H1 (cell line): ENCODE data around the gene LCN12. TPM values are rescaled to one million over a fixed set of nuclear protein-coding genes. Genes with fewer than 3 reads are reported as not detected.
A peak's percentile ranks its signal among the peaks of the same experiment; 100 is the strongest.

Experiments
- CTCF ChIA-PET: fragments of 300-600 bp; sonication (Branson Sonifier 250); formaldehyde crosslinking; loops from one replicate; lab custom pipeline; 2021; ENCODE audit not compliant: partially characterized antibody; lab: Charles Lee
- POLR2A ChIA-PET: fragments of 300-600 bp; sonication (Branson Sonifier 250); formaldehyde crosslinking; loops from one replicate; lab custom pipeline; 2021; ENCODE audit warnings: inconsistent platforms; ENCODE audit not compliant: partially characterized antibody; lab: Charles Lee
- DNase-seq, 2 experiments: peaks; one replicate each; pipeline versions ENCODE4 v3.0.0 to v3.0.0-alpha.2; 2010 to 2022; ENCODE audit warnings: low spot score in 2 of 2, low read depth in 1 of 2, mixed read lengths in 1 of 2
- FAIRE-seq: peaks from 2 replicates; lab custom pipeline; 2011; peaks lifted over from hg19 to GRCh38; lab: Jason Lieb, UNC
- H2AFZ ChIP-seq: 2 replicates; pipeline ENCODE4 v1.8.1; 2012; ENCODE audit warnings: low read length, inconsistent platforms
- H2AK5ac ChIP-seq: 2 replicates; pipeline ENCODE4 v1.6.1; 2013; ENCODE audit warnings: low read depth, low read length
- H2BK120ac ChIP-seq: replicated peaks from 2 replicates; pipeline ENCODE3; 2013; ENCODE audit warnings: low read depth, low read length, inconsistent platforms
- H2BK12ac ChIP-seq: 2 replicates; pipeline ENCODE4 v1.6.1; 2013; ENCODE audit warnings: low read depth, low read length
- H2BK15ac ChIP-seq: 2 replicates; pipeline ENCODE4 v1.6.1; 2013; ENCODE audit warnings: low read length
- H2BK20ac ChIP-seq: 2 replicates; pipeline ENCODE4 v1.6.1; 2013; ENCODE audit warnings: low read length
- H2BK5ac ChIP-seq: 2 replicates; pipeline ENCODE4 v1.6.1; 2013; ENCODE audit warnings: low read depth, low read length
- H3K14ac ChIP-seq: 2 replicates; pipeline ENCODE4 v1.6.1; 2013; ENCODE audit warnings: inconsistent platforms; ENCODE audit not compliant: insufficient read length
- H3K18ac ChIP-seq: 2 replicates; pipeline ENCODE4 v1.6.1; 2013; ENCODE audit warnings: low read length; ENCODE audit errors: extremely low read depth
- H3K23ac ChIP-seq: 2 replicates; pipeline ENCODE4 v1.6.1; 2013; ENCODE audit warnings: inconsistent platforms; ENCODE audit not compliant: insufficient read length
- H3K23me2 ChIP-seq: 2 replicates; pipeline ENCODE4 v1.6.1; 2013; ENCODE audit warnings: low read depth, low read length
- H3K27ac ChIP-seq: 2 replicates; pipeline ENCODE4 v1.6.1; 2011; ENCODE audit warnings: low read depth, low read length, inconsistent platforms
- H3K27me3 ChIP-seq, 4 experiments: replicated peaks in 1 of 4; 1 replicate in 1 of 4; 2 replicates in 3 of 4; pipeline versions ENCODE4 v1.6.1 to v1.8.1; 2011 to 2013; ENCODE audit warnings: low read length in 3 of 4, mild to moderate bottlenecking in 3 of 4, inconsistent platforms in 2 of 4, mixed read lengths in 2 of 4, moderate library complexity in 1 of 4; ENCODE audit not compliant: control insufficient read depth in 3 of 4, insufficient read depth in 3 of 4; ENCODE audit errors: extremely low read depth in 1 of 4
- H3K36me3 ChIP-seq, 4 experiments: 2 replicates each; pipeline versions ENCODE4 v1.6.1 to v1.8.1; 2011 to 2013; ENCODE audit warnings: mild to moderate bottlenecking in 4 of 4, low read length in 3 of 4, moderate library complexity in 2 of 4, control low read depth in 1 of 4, inconsistent platforms in 1 of 4; ENCODE audit not compliant: insufficient read depth in 4 of 4, control insufficient read depth in 2 of 4
- H3K4ac ChIP-seq: replicated peaks from 2 replicates; pipeline ENCODE3; 2013; ENCODE audit warnings: low read length, low read depth, mixed read lengths, inconsistent platforms; ENCODE audit not compliant: insufficient read length
- H3K4me1 ChIP-seq, 4 experiments: replicated peaks in 1 of 4; 1 replicate in 1 of 4; 2 replicates in 3 of 4; pipeline versions ENCODE4 v1.6.1 to v1.8.1; 2011 to 2013; ENCODE audit warnings: low read length in 3 of 4, inconsistent platforms in 2 of 4, mixed read lengths in 1 of 4; ENCODE audit not compliant: insufficient read depth in 4 of 4, control insufficient read depth in 3 of 4
- H3K4me2 ChIP-seq, 2 experiments: 2 replicates each; pipeline versions ENCODE4 v1.6.1 to v1.8.1; 2011 to 2013; ENCODE audit warnings: low read depth in 2 of 2, low read length in 2 of 2, control low read depth in 1 of 2, inconsistent platforms in 1 of 2, mild to moderate bottlenecking in 1 of 2; ENCODE audit not compliant: insufficient read depth in 1 of 2
- H3K4me3 ChIP-seq, 4 experiments: fragments of 200-600, 300-600 bp in 1 of 4; sonication (generic), shearing (Covaris generic), sonication (Bioruptor Twin) in 1 of 4; 2 replicates each; pipeline versions ENCODE4 v1.5.1 to v1.8.1; 2011 to 2016; ENCODE audit warnings: low read length in 4 of 4, low read depth in 3 of 4, control low read depth in 2 of 4, inconsistent platforms in 2 of 4, mild to moderate bottlenecking in 2 of 4, mixed read lengths in 1 of 4, moderate library complexity in 1 of 4; ENCODE audit not compliant: insufficient read depth in 2 of 4; ENCODE audit errors: extremely low read depth in 1 of 4
- H3K56ac ChIP-seq: replicated peaks from 2 replicates; pipeline ENCODE3; 2013; ENCODE audit warnings: low read depth, mild to moderate bottlenecking, mixed read lengths, low read length, inconsistent platforms; ENCODE audit not compliant: insufficient read length
- H3K79me1 ChIP-seq: 2 replicates; pipeline ENCODE4 v1.6.1; 2013; ENCODE audit warnings: low read depth, low read length, control low read depth
- H3K79me2 ChIP-seq, 2 experiments: 2 replicates each; pipeline versions ENCODE4 v1.6.1 to v1.8.1; 2012 to 2013; ENCODE audit warnings: low read length in 2 of 2, mild to moderate bottlenecking in 2 of 2, inconsistent platforms in 1 of 2; ENCODE audit not compliant: insufficient read depth in 2 of 2, control insufficient read depth in 1 of 2
- H3K9ac ChIP-seq, 4 experiments: replicated peaks in 1 of 4; 1 replicate in 1 of 4; 2 replicates in 3 of 4; pipeline versions ENCODE4 v1.6.1 to v1.8.1; 2011 to 2013; ENCODE audit warnings: low read depth in 3 of 4, low read length in 3 of 4, control low read depth in 2 of 4, mild to moderate bottlenecking in 2 of 4, moderate library complexity in 2 of 4, inconsistent platforms in 1 of 4; ENCODE audit errors: extremely low read depth in 1 of 4
- H3K9me3 ChIP-seq, 2 experiments: 2 replicates each; pipeline versions ENCODE4 v1.6.1 to v1.8.1; 2012 to 2013; ENCODE audit warnings: mild to moderate bottlenecking in 2 of 2, moderate library complexity in 2 of 2, control low read depth in 1 of 2, inconsistent platforms in 1 of 2, low read depth in 1 of 2, low read length in 1 of 2, mixed read lengths in 1 of 2; ENCODE audit not compliant: insufficient read depth in 2 of 2
- H4K20me1 ChIP-seq, 2 experiments: replicated peaks in 1 of 2; 2 replicates each; pipeline versions ENCODE3 to v1.8.1; 2011 to 2013; ENCODE audit warnings: inconsistent platforms in 2 of 2, low read length in 2 of 2, mild to moderate bottlenecking in 1 of 2; ENCODE audit not compliant: insufficient read depth in 2 of 2, control insufficient read depth in 1 of 2
- H4K5ac ChIP-seq: 2 replicates; pipeline ENCODE4 v1.6.1; 2013; ENCODE audit warnings: low read length, low read depth, mixed read lengths, inconsistent platforms; ENCODE audit not compliant: insufficient read length
- H4K8ac ChIP-seq: 2 replicates; pipeline ENCODE4 v1.8.0; 2013; ENCODE audit warnings: mild to moderate bottlenecking, moderate library complexity, low read length, inconsistent platforms; ENCODE audit not compliant: insufficient read depth; ENCODE audit errors: extremely low read depth
- H4K91ac ChIP-seq: replicated peaks from 2 replicates; pipeline ENCODE3; 2013; ENCODE audit warnings: low read length, mixed read lengths, inconsistent platforms; ENCODE audit not compliant: insufficient read length
- BACH1 ChIP-seq: IDR thresholded peaks from 2 replicates; pipeline ENCODE4 v1.6.1; 2012; ENCODE audit warnings: low read length, improper control_type of control experiment
- CBX8 ChIP-seq: fragments of 300-800, 300-1000 bp; sonication (generic); IDR thresholded peaks from 2 replicates; pipeline ENCODE4 v1.7.1; 2016; ENCODE audit warnings: low read depth, low read length, borderline replicate concordance
- HDAC2 ChIP-seq, 2 experiments: fragments of 300-600 bp in 1 of 2; sonication (generic) in 1 of 2; IDR thresholded peaks; 2 replicates each; pipeline ENCODE4 v1.6.1; 2011 to 2012; ENCODE audit warnings: low read depth in 2 of 2, low read length in 2 of 2, mild to moderate bottlenecking in 2 of 2, moderate library complexity in 2 of 2, borderline replicate concordance in 1 of 2, inconsistent platforms in 1 of 2
- HDAC6 ChIP-seq: IDR thresholded peaks from one replicate; pipeline ENCODE4 v1.7.1; 2012; ENCODE audit warnings: low read depth, mild to moderate bottlenecking, inconsistent platforms, low read length, moderate library complexity
- JUN ChIP-seq: IDR thresholded peaks from 2 replicates; pipeline ENCODE4 v1.6.1; 2011; ENCODE audit warnings: low read depth, mild to moderate bottlenecking, improper control_type of control experiment, low read length
- POLR2A ChIP-seq, 2 experiments: IDR thresholded peaks; 1 replicate in 1 of 2; 2 replicates in 1 of 2; pipeline ENCODE4 v1.6.1; 2011; ENCODE audit warnings: low read depth in 2 of 2, low read length in 2 of 2, mild to moderate bottlenecking in 2 of 2; ENCODE audit errors: control extremely low read depth in 1 of 2
- WGBS, 2 experiments: shearing (Covaris generic) in 1 of 2; methylation state at CpG; one replicate each; pipeline versions ENCODE4 v1.1.6 to v1.1.7; 2013 to 2015; ENCODE audit warnings: low lambda C conversion rate in 2 of 2, mixed read lengths in 2 of 2, inconsistent platforms in 1 of 2, low coverage in 1 of 2, missing lambda C conversion rate in 1 of 2; ENCODE audit not compliant: insufficient replicate concordance in 2 of 2, insufficient coverage in 1 of 2, insufficient read length in 1 of 2; ENCODE audit errors: extremely low coverage in 1 of 2, missing lambda C conversion rate in 1 of 2; 5-methylcytosine and 5-hydroxymethylcytosine counted together
- polyA plus RNA-seq, 7 experiments: library from polyadenylated mRNA; depleted of rRNA in 3 of 7; stranded (reverse) in 5 of 7; unstranded in 2 of 7; fragments of >200 nt in 5 of 7; fragments of 200-250 nt in 2 of 7; gene quantifications; 1 replicate in 5 of 7; 2 replicates in 1 of 7; 4 replicates in 1 of 7; pipeline versions ENCODE4 v1.2.1 to v1.2.3, GENCODE V29; 2011 to 2013; ENCODE audit warnings: missing spikeins in 2 of 7, mixed read lengths in 2 of 7
- total RNA-seq: library from RNA; stranded (reverse); fragmentation: NEBNext Ultra II Directional; extraction: Animal tissue kit (Norgen Biotek cat#: 25700); gene quantifications from 2 replicates; pipeline ENCODE4 v1.2.1, GENCODE V29; 2021

The LCN12 gene
- total and polyA plus RNA-seq, 2 of the 8 experiments (the other 6 are each of a cell fraction or from before 2014, with no cell fraction given), result 1.1 to 1.7 TPM

GRCh38 chr9:136977223-136977622, 25.1 kb downstream of the LCN12 start, which contains the start of gene PTGDS:
Gene PTGDS, plus strand, starts transcription at chr9:136977504. Its CDS starts 75 bp downstream, at chr9:136977579.
- Histone ChIP-seq H2AFZ (no peak within 1 kb of the TSS), H2BK5ac (no peak within 1 kb of the TSS; the same call in 1 of the 2 replicates), H2BK120ac (peak within 1 kb of the TSS; percentile 33), H3K23me2 (peaks cover 8% of the 10 kb centered on the region; the same call in 1 of the 2 replicates), H2BK20ac (no peak within 1 kb of the TSS), H3K4ac (peak within 1 kb of the TSS; percentile 38), H3K18ac (peak within 1 kb of the TSS; percentile 78), H2BK12ac (peak within 1 kb of the TSS; percentile 80; the same call in 1 of the 2 replicates), H4K91ac (peak within 1 kb of the TSS; percentile 54), H3K9ac (peak within 1 kb of the TSS in 1 of 4 experiments; percentile 34; a peak in 2 of 7 replicates), H3K4me3 (peak within 1 kb of the TSS; percentile 43 to 73 (median 52)), H3K27ac (no peak within 1 kb of the TSS), H3K23ac (no peak within 1 kb of the TSS), H3K4me1 (peaks cover 0 to 12% (median 5%) of the 10 kb centered on the region in 4 experiments; a peak in 5 of 7 replicates), H2BK15ac (no peak within 1 kb of the TSS), H3K79me2 (no peaks in the 10 kb centered on the region), H2AK5ac (peak within 1 kb of the TSS; percentile 39; the same call in 1 of the 2 replicates), H4K20me1 (peaks cover 0 to 2% of the 10 kb centered on the region in 2 experiments), H3K79me1 (no peaks in the 10 kb centered on the region), H3K56ac (no peak within 1 kb of the TSS), H3K4me2 (peak within 1 kb of the TSS; percentile 69 to 91), H4K5ac (no peak within 1 kb of the TSS), H3K36me3 (no peaks in the 10 kb centered on the region), H3K9me3 (no peaks in the 10 kb centered on the region), H3K27me3 (peaks cover 0 to 5% (median 2%) of the 10 kb centered on the region in 4 experiments; a peak in 2 of 7 replicates), H3K14ac (no peak within 1 kb of the TSS), H4K8ac (peak within 1 kb of the TSS; percentile 25)
- POLR2A ChIA-PET, result no interaction called here
- DNase-seq, result no peak
- no peak for FAIRE-seq
- WGBS, 2 experiments, result 87% methylated on average over 9 of the region's 10 CpGs; no CpG with 5 or more reads in 1 of the 2 experiments
- CTCF ChIA-PET, result interaction anchor here (0.6 to 5.6 kb wide), 11 partner anchors 9 to 128 kb away, joined by 3 to 45 read pairs (median 18); partner anchors contain the start of genes ABCA2, CLIC3 and PAXX
- TF ChIP-seq HDAC2 (IDR thresholded peaks at IDR 0.05; ENCODE audit: borderline replicate concordance in 1 of 2, low read depth in 2 of 2, low read length in 2 of 2) (no peak), JUN (no peak), BACH1 (no peak), POLR2A (IDR thresholded peaks at IDR 0.05; ENCODE audit: control extremely low read depth in 1 of 2, low read depth in 2 of 2, low read length in 2 of 2) (no peak), CBX8 (no peak), HDAC6 (no peak)
